NCI-H226 (cell line): Measurements from ENCODE around the gene LYSMD4.

ENCODE experiments used
- DNase-seq: peaks from one replicate; pipeline ENCODE4 v3.0.0-alpha.2; 2015

Gene LYSMD4

DNA sequence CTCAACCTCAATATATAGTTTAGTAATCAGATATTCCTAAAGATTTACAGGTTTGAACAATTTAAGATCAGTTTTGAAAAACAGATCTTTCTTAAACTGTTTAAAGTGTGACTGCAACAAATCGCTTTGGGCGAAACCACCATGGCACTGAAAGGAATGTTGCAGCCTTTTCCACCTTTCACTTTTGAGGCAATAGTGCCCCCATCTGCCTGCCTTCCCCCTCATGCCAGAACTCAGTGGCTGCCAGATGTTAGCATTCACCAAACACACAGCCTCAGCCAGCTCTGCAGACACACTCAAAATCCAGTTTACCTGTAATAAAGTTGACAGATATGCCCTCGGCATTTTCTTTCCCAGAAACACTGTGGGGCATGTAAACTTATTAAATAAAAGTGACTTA is 3.3 kb downstream of the LYSMD4 start:
- DNase-seq = peak; percentile 35

DNA sequence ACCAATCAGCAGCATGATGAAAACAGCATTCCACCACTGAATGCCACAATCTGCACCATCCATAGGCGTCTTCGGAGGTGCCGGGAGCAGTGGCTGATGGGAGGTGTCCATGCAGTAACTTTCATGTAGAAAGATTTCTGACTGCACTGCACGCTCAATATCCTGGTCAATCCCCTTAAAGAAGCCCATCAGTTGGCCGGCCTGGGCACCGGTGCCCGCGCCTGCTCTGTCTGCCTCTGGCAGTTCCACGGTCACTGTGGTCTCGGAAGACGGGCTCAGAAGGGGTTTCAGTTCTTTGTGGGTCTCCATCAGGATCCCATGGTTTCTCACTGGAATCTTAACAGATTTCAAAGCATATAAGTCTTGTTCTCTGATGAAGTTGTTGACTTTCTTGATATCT is 3.9 kb downstream of the LYSMD4 start:
- no peak for DNase-seq

DNA sequence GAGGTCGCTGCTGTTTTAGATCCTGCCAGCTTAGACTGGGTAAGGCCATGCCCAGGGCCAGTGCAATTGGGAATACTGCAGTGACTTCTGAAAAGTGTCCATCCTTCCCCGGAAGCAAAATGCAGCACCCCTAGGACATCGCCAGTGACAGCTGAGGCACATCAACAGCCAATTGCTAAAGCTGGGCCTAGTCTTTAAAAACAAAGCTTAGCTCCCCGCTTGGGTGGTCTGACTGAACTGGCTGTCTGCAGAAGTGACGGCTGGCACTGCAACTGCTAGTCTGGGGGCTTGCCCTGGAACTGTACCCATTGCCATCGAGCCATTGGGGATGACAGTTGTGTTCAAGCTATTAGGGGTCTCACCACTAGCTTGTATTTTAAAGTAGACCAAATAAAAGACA is 4.3 kb downstream of the LYSMD4 start:
- DNase-seq = no peak

DNA sequence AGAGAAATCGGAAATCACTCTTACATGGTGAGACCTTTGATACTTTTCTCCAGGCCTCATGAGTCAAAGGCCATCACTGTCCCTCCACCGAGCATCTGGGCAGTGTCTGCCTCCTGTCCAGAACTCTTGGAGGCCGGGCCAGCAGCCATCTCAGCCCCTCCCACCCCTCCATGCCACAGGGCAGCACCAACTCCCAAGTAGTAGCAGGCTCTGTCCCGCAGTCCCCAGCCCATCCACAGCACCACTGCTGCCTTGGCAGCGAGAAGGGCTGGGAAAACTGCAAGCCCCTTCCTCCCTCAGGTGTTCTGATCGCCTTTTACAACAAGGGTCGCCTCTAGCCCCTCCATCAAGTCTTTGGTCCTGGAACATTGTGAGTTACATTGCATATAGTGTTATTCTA is 5.5 kb downstream of the LYSMD4 start:
- no peak for DNase-seq

DNA sequence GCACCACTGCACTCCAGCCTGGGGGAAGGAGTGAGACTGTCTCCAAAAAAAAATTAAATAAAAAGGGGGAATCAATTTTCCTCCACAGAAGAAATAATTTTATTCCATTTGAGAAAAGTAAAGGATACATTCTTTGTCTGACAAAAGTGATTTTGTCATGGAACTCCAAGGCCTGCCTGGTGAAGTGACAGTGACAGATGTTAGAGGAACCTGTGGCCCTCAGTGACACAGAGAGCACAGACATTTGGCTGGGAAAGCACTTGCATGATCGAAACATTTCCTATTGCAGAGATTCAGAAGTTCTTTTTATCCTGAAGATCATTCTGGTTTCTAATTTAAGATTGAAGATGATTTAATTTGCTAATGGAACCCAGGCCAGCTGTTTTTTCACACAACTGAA is 5.9 kb downstream of the LYSMD4 start:
- DNase-seq = no peak

DNA sequence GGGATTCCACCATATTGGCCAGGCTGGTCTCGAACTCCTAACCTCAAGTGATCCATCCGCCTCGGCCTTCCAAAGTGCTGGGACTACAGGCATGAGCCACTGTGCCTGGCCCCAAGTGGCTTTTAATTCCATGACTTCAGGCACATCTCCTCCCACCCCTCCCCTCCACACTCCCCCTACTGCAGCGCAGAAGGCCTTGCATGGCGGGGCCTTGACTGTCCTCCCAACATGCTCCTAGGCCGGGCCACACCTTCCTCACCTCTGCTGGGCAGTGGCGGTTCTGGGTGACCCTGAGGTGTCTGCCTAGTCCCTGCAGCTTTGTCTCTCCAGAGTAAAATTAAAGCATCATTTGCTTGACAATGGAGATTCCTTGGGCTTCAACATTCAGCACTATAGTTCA is 6.9 kb downstream of the LYSMD4 start:
- DNase-seq = no peak

DNA sequence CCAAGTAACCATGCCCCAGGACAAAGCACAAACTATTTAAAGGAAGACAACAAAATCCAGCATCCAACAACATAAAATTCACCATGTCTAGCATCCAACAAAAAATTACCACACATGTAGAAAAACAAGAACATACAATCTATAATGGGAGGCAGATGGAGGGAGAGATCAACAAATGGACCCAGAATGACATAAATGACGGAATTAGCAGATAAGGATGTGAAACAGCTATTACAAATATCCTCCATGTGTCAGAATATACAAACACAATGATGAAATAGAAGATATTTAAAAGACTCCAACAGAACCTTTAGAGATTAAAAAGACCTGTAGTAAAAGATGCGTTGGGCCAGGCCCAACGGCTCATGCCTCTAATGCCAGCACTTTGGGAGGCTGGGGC is 10.8 kb downstream of the LYSMD4 start:
- no peak for DNase-seq

DNA sequence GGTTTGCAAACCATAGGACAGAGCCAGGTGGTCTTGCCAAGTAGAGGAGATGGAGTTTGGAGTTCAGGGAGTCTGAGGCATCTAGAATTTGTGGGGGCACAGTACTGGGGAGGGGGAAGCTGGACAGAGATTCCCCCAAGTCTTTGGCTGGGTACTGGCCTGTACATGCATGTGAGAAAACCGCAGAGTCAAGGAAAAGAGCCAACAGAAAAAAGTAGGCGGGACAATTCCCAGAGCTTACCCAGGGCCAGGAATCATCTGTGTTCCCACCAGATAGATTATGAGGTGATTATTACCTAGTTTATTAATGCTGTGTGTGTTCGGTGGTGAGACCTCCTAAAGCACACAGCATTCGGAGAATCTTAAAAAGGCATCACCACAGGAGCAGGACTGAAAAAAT is 11.3 kb downstream of the LYSMD4 start:
- DNase-seq = no peak

DNA sequence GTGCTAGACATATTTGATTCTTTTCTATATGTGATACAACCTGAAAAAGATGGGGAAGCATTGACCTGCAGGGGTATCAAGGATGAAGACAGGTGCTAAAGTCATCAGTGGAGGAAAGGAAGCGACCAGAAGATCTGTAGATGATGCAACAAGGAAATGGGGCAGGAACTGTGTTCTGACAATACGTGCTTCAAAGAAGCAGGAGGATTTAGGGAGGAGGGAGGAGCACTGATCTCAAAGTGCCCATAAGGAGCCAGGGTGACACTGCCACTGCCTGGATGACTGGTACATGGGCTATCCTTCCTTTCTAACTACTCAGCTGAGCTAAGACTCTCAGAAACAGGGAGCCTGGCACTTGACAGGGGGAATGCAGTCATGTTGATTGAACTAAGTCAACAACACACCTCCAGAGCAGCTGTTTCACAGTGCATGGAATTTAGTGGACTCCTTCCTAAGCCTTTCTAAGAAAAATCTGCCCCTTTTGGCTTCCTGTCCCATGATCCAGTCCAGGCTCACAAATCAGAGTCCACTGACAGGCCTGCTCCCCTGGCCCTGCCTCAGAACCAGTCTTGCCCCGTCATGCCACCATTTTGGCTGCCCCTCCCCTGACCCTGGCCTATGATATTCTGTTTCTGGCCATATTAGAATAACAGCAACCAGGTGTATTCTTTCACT is 12.0 kb downstream of the LYSMD4 start:
- DNase-seq = no peak

DNA sequence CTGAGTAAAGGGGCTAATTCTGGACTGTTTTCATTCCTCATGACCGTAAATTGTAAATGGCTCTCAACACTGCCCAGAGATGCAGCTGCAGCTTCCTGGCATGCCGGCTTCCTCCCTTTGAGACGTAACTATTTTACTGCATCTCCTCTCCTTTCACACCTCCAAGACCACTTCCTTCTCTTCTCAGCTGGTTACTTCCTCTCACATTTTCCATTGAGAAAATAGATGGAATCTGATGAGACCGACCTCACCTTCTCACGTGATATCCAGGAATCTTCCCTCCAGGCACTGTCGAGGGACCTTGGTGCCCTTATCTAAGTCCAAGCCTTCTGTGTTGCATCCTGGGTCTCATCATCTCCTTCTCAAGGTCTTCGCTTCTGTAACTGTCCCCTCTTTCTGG is 12.7 kb downstream of the LYSMD4 start:
- DNase-seq = no peak

DNA sequence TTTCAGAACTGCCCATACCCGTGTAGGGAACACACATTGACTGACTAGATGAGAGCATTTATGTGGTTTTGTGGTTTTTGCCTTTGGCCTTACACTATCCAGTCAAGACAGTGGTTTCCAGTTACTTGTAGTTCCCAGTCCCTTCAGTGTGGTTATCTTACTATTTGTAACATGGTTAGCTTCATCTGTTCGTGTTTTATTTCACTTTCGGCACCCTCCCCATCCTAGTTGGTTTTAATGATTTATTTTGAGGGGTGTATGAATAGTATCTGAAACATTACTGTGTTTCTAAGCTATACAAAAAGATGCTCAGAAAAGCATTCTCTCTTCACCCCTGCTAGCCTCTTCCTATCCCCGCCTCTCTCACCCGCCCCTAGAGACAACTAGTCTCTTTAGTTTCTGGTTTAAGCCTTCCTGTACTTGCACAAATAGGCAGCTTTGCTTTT is 14.1 kb downstream of the LYSMD4 start:
- DNase-seq = no peak

DNA sequence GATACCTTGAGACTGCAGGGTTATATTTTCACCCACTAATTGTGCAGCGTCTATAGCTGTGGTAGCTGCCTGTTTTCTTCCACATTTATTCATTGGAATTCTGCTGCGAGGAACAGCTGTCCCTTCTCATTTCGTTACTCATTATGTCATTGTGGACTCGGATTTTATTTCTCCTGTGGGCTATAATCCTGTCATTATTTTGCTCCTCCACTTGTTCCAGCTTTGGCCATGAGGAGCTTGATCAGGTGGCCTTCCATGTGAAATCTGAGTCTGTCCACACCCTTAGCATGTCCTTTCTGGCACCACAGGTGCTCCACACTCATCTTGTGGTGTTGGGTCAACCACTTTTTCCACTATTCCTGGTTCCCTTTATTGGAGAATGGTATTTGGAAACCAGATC is 14.8 kb downstream of the LYSMD4 start:
- no peak for DNase-seq

DNA sequence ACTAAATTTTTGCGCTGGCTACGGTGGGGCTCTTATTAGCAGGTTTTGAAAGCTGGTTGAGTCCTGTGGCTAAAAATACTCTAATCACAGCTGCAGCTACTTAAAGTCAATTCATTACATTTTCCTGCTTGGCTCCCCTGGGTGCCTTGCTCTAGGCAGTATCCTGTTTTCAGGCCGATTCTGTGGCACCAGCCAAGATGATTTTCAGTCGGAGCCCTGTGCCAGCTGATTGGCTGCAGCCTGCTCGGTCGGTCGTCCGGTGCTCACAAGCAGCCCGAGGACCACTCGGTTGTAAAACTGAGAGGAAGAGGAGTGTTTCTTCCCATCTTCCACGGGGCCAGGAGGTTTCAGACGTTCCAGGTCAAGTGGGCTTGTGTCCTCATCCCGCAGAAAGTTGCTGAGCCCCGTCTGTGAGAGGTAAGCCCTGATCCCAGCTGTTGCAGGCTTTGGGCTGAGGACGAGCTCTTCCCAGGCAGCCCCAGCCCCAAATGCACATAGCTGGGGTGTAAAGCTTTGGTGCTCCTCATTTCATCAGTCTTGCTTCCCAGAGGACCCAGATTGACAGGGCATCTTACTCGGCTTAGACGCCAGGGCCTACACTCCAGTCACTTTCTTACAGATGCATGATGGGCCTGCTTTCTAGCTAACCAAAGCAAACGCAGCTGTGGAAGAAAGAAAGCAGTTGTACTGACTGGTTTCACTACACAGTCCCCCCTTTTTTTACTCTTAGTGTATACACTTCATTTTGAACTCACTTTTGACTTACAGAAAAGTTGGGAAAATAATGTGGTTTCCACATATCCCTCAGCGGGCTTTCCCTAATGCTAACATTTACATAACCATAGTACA is 15.9 kb downstream of the LYSMD4 start:
- DNase-seq = no peak

DNA sequence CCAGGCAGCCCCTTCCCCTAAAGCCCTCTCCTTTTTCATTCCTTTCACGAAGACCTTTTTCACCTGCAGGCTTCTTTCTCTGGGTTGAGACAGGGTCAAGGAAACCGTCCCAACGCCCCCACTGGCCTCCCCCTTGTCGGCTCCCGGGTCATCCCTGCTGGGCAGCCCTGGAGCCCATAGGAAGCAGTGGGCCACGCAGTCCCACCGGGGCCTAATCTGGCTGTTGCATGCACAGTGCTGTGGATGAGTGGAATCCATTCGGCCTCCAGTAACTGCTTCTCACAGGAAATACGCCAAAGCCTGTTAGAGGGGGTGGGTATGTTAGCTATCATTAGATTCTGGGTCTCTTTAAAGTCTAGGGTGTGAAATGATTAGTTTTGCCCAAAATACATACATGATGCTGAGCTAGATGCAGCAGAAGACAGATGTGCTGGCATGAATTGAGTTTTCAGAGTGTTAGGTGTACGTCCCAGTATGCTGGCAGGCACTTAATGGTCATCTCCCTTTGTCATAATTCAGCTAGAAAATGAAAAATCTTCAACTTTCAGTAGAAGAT is 16.6 kb downstream of the LYSMD4 start:
- DNase-seq = no peak

DNA sequence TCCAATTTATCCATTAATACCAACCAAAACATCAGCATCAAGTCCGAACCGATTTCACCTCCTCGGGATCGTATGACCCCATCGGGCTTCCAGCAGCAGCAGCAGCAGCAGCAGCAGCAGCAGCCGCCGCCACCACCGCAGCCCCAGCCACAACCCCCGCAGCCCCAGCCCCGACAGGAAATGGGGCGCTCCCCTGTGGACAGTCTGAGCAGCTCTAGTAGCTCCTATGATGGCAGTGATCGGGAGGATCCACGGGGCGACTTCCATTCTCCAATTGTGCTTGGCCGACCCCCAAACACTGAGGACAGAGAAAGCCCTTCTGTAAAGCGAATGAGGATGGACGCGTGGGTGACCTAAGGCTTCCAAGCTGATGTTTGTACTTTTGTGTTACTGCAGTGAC is 20.8 kb downstream of the LYSMD4 start:
- DNase-seq = no peak

DNA sequence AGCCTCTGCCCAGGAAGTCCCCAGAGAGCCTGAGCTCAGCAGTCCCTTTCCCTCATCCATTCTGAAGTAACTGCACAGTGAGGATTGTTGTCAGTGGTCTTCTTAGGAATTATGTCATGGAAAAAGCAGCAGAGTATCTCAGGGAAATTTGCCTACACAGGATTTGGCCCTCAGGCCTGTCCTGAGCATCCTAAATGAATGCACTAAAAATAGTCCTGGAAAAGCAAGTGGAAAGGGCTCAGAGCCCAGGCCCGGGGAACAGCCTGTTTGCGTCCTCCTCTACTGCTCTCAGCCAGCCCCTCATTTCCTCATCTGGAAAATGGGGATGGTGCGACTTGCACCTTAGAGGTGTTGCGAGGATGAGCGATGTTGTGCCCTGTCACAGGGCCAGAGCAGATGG is 21.6 kb downstream of the LYSMD4 start:
- no peak for DNase-seq

DNA sequence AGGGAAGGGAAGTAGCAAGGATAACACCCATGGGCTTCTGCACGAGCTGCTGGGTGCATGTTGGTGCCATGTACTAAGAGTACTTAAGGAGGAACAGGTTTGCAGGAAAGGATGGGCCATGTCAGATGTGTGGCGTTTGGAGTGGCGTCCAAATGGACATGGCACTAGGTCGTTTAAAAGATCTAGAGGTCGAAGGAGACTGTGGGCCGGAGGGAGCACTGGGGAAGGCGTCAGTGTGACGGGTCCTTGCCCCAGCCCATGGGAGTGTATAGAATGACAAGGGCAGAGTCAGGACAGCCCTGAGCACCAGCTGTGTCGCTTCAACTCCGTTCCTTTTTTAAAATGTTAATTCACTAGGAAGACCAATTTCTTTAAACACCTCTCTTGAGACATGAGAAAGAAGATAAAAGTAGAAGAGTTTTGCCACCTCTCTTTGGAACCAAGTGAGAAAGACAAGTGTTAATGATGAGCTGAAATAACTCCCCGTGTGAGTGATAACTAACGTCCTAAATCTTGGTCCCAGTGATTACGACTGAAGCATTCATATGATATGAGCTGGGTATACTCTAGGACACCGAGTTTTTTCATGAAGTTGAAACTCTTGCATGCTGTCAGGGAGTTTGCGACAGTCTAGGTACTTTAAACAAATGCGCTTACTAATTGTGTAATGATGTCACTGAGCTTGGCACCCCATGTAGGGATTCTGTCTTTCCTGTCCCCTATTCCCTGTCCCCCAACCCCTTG is 23.8 kb downstream of the LYSMD4 start:
- no peak for DNase-seq

DNA sequence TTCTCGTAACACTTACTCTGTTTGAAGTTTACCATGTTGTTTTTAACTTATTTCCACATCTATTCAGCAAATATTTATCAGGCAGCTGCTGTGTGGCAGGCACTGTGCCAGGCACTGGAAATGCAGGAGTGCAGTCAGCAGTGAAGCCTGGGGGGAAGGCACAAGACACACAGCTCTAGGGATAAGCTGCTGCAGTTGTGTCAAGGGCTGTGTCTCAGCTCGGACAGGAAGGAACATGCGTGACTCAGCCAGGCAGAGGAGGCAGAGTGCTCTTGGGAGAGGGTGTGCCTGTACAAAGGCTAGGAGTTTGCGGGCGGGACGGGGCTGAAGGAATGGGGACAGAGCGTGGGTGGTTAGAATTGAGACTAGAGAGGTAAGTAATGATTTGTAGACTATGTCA is 24.7 kb downstream of the LYSMD4 start:
- DNase-seq = peak; percentile 73

DNA sequence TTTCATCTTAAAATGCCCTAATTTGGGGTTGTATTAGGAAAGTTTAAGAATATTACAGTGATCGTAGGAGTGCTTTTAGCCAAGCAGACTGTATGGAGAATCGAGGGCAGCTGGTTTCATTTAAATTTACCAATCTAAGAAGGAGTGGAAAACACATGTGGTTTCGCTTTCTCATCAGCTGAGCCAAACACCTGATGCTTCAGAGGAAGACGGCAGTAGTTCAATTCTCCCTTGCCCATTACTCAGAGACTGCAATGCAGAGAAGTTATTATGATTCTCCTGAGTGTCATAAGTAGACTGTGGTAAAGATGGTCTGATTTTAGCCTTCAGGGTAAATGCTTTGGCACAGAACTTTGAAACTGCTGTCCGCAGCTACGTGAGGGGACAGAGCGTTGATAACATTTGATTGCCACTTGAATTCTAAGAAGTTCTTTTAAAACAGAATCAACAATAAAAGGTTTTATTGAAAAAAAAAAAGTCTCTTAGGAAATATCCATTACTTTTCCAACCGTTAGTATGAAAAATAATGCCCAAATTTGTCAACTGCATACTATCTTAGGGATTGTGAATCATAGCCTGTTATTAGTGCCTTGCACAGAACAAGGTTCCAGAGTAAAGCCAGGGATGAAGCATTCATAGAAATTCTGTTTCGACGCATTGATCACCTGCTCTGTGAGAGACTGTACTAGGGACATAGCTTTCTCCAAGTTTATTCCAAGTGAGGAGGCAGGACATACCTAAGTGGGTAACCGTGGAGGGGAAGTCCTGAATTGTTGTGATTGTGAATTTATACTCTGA is 25.6 kb downstream of the LYSMD4 start:
- no peak for DNase-seq

DNA sequence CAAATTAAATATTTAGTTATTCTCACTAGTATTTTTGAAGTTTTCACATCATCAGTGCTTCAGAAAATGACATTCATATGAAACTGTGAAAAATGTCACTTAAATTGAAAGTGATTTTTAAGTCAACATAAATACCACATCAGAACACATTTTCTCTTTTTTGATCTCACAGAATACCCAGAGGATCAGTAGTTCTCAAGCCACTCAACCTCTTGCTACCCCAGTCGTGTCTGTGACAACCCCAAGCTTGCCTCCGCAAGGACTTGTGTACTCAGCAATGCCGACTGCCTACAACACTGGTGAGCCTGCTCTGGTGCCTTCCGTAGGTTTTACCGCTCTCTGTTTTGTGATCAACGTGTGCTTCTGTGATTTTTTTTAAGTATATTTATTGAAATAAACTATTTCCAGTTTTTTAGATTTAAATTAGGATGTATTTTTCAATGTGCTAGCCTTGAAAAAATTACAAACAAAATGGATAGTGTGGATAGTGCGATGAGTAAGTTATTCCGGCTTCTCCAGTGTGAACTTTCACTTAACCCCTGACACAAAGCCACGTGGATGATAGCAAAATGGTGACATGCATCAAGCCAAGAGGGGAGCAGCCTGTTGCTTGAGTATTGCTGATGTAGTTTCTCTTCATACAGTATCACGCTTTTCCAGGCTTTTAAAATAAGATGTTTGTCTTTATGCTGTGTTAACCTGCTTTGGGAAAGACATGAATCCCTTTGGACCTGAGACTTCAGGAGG is 26.5 kb downstream of the LYSMD4 start:
- DNase-seq = no peak

DNA sequence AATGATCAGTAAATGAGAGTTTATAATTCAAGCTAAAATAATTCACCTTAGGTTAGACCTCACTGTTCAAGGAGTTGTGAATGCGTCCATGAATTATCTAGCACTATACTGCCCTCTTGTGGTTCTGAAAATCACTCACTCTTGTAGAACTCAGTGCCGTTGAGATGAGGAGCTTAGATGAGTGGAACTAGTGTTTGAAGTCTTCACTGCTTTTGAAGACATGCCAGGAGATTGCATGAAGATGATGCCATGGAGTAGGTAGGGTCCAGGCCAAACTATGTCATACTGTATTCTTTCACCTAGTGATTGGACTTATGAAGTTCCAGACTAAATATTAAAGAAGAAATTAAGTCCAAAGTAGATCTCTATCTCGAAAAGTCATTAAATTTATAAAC is 28.8 kb downstream of the LYSMD4 start:
- DNase-seq = peak; percentile 84
